ENCODE data around the gene ZSWIM1.

ZSWIM1 gene

GRCh38 chr20:45835329-45835765 is 45.7 kb upstream of the ZSWIM1 start:
- no peak overlapping the region for H3K4me3 ChIP-seq (ENCODE audit: low read length)
- WGBS (ENCODE audit: extremely low coverage, insufficient coverage, low lambda C conversion rate) = no CpG with 5 or more reads among the region's 3 CpGs

GRCh38 chr20:45835825-45836224 is 45.2 kb upstream of the ZSWIM1 start:
- no peak overlapping the region for H2BK5ac ChIP-seq (ENCODE audit: low read length)
- H3K56ac ChIP-seq (ENCODE audit: low read length) = no peak overlapping the region
- H3K23ac ChIP-seq (ENCODE audit: low read length) = no peak overlapping the region
- H3K4me1 ChIP-seq (ENCODE audit: control insufficient read depth, low read depth, low read length) = no peaks in the 10 kb centered on the region
- H2BK120ac ChIP-seq (ENCODE audit: low read depth, low read length) = no peak overlapping the region
- H3K4ac ChIP-seq (ENCODE audit: low read depth, low read length) = no peak overlapping the region
- DNase-seq = no peak
- H3K4me2 ChIP-seq (ENCODE audit: low read length) = no peak overlapping the region
- no peak overlapping the region for H2BK15ac ChIP-seq (replicated peaks; ENCODE audit: low read depth)
- H3K27me3 ChIP-seq (ENCODE audit: insufficient read depth, low read length, poor library complexity) = no peaks in the 10 kb centered on the region
- no peak overlapping the region for H3K18ac ChIP-seq (ENCODE audit: low read length)
- H3K9ac ChIP-seq (ENCODE audit: low read length) = no peak overlapping the region
- no peaks in the 10 kb centered on the region for H3K36me3 ChIP-seq (ENCODE audit: control insufficient read depth, insufficient read depth, low read length)
- H3K79me1 ChIP-seq (ENCODE audit: low read length) = no peaks in the 10 kb centered on the region
- H4K5ac ChIP-seq (ENCODE audit: low read length) = no peak overlapping the region
- no peak overlapping the region for H2AK5ac ChIP-seq (ENCODE audit: low read length)
- H3K27ac ChIP-seq (ENCODE audit: low read depth, low read length) = no peak overlapping the region
- no CpG with 5 or more reads among the region's 5 CpGs for WGBS (ENCODE audit: extremely low coverage, insufficient coverage, low lambda C conversion rate)
- no peaks in the 10 kb centered on the region for H3K79me2 ChIP-seq (ENCODE audit: control insufficient read depth, insufficient read depth, low read length)
- no peak overlapping the region for H3K4me3 ChIP-seq (ENCODE audit: low read length)
- no peak overlapping the region for H4K8ac ChIP-seq (ENCODE audit: low read depth, low read length)

More at GRCh38 chr20:45835329-45835765, 45.7 kb upstream of the ZSWIM1 start:
- Histone ChIP-seq H2AK5ac (ENCODE audit: low read length) (no peak overlapping the region), H3K79me2 (ENCODE audit: control insufficient read depth, insufficient read depth, low read length) (no peaks in the 10 kb centered on the region), H3K27me3 (ENCODE audit: insufficient read depth, low read length, poor library complexity) (no peaks in the 10 kb centered on the region), H3K36me3 (ENCODE audit: control insufficient read depth, insufficient read depth, low read length) (no peaks in the 10 kb centered on the region), H3K9ac (ENCODE audit: low read length) (no peak overlapping the region), H4K5ac (ENCODE audit: low read length) (no peak overlapping the region), H3K4ac (ENCODE audit: low read depth, low read length) (no peak overlapping the region), H2BK5ac (ENCODE audit: low read length) (no peak overlapping the region), H3K4me2 (ENCODE audit: low read length) (no peak overlapping the region), H3K18ac (ENCODE audit: low read length) (no peak overlapping the region), H2BK15ac (replicated peaks; ENCODE audit: low read depth) (no peak overlapping the region), H3K56ac (ENCODE audit: low read length) (no peak overlapping the region), H4K8ac (ENCODE audit: low read depth, low read length) (no peak overlapping the region), H3K4me1 (ENCODE audit: control insufficient read depth, low read depth, low read length) (no peaks in the 10 kb centered on the region), H3K27ac (ENCODE audit: low read depth, low read length) (no peak overlapping the region), H3K79me1 (ENCODE audit: low read length) (no peaks in the 10 kb centered on the region), H3K23ac (ENCODE audit: low read length) (no peak overlapping the region), H2BK120ac (ENCODE audit: low read depth, low read length) (no peak overlapping the region)
- no peak for DNase-seq

GRCh38 chr20:45836841-45837240 is 44.2 kb upstream of the ZSWIM1 start:
- H2BK15ac ChIP-seq (replicated peaks; ENCODE audit: low read depth) = no peak overlapping the region
- no peak overlapping the region for H2BK120ac ChIP-seq (ENCODE audit: low read depth, low read length)
- no peaks in the 10 kb centered on the region for H3K4me1 ChIP-seq (ENCODE audit: control insufficient read depth, low read depth, low read length)
- H3K4ac ChIP-seq (ENCODE audit: low read depth, low read length) = no peak overlapping the region
- no CpG with 5 or more reads among the region's 1 CpG for WGBS (ENCODE audit: extremely low coverage, insufficient coverage, low lambda C conversion rate)
- H3K79me1 ChIP-seq (ENCODE audit: low read length) = no peaks in the 10 kb centered on the region
- no peaks in the 10 kb centered on the region for H3K27me3 ChIP-seq (ENCODE audit: insufficient read depth, low read length, poor library complexity)
- H3K27ac ChIP-seq (ENCODE audit: low read depth, low read length) = no peak overlapping the region
- no peak overlapping the region for H3K4me3 ChIP-seq (ENCODE audit: low read length)
- H4K8ac ChIP-seq (ENCODE audit: low read depth, low read length) = no peak overlapping the region
- H3K4me2 ChIP-seq (ENCODE audit: low read length) = no peak overlapping the region
- H3K56ac ChIP-seq (ENCODE audit: low read length) = no peak overlapping the region
- H3K9ac ChIP-seq (ENCODE audit: low read length) = no peak overlapping the region
- no peak overlapping the region for H3K23ac ChIP-seq (ENCODE audit: low read length)
- H2AK5ac ChIP-seq (ENCODE audit: low read length) = no peak overlapping the region
- H4K5ac ChIP-seq (ENCODE audit: low read length) = no peak overlapping the region
- no peak for DNase-seq
- no peaks in the 10 kb centered on the region for H3K79me2 ChIP-seq (ENCODE audit: control insufficient read depth, insufficient read depth, low read length)
- H2BK5ac ChIP-seq (ENCODE audit: low read length) = no peak overlapping the region
- no peak overlapping the region for H3K18ac ChIP-seq (ENCODE audit: low read length)
- H3K36me3 ChIP-seq (ENCODE audit: control insufficient read depth, insufficient read depth, low read length) = peaks cover 2% of the 10 kb centered on the region

- Histone ChIP-seq H3K56ac (ENCODE audit: low read length) (no peak overlapping the region), H3K79me2 (ENCODE audit: control insufficient read depth, insufficient read depth, low read length) (no peaks in the 10 kb centered on the region), H2BK120ac (ENCODE audit: low read depth, low read length) (no peak overlapping the region), H3K27me3 (ENCODE audit: insufficient read depth, low read length, poor library complexity) (no peaks in the 10 kb centered on the region), H2AK5ac (ENCODE audit: low read length) (no peak overlapping the region), H4K8ac (ENCODE audit: low read depth, low read length) (no peak overlapping the region), H3K79me1 (ENCODE audit: low read length) (no peaks in the 10 kb centered on the region), H3K18ac (ENCODE audit: low read length) (no peak overlapping the region), H4K5ac (ENCODE audit: low read length) (no peak overlapping the region), H3K23ac (ENCODE audit: low read length) (no peak overlapping the region), H3K4me3 (ENCODE audit: low read length) (no peak overlapping the region), H3K4me2 (ENCODE audit: low read length) (no peak overlapping the region), H3K36me3 (ENCODE audit: control insufficient read depth, insufficient read depth, low read length) (peaks cover 2% of the 10 kb centered on the region), H3K27ac (ENCODE audit: low read depth, low read length) (no peak overlapping the region), H3K9ac (ENCODE audit: low read length) (no peak overlapping the region), H3K4me1 (ENCODE audit: control insufficient read depth, low read depth, low read length) (no peaks in the 10 kb centered on the region), H2BK15ac (replicated peaks; ENCODE audit: low read depth) (no peak overlapping the region), H2BK5ac (ENCODE audit: low read length) (no peak overlapping the region), H3K4ac (ENCODE audit: low read depth, low read length) (no peak overlapping the region)
- no peak for DNase-seq
- no CpG with 5 or more reads among the region's 25 CpGs for WGBS (ENCODE audit: extremely low coverage, insufficient coverage, low lambda C conversion rate)
Measured at GRCh38 chr20:45840700-45841198, 40.3 kb upstream of the ZSWIM1 start.

GRCh38 chr20:45841407-45842129 is 39.5 kb upstream of the ZSWIM1 start:
- no peak overlapping the region for H3K4ac ChIP-seq (ENCODE audit: low read depth, low read length)
- no peak overlapping the region for H3K23ac ChIP-seq (ENCODE audit: low read length)
- H3K27ac ChIP-seq (ENCODE audit: low read depth, low read length) = no peak overlapping the region
- H2AK5ac ChIP-seq (ENCODE audit: low read length) = no peak overlapping the region
- no peak overlapping the region for H3K18ac ChIP-seq (ENCODE audit: low read length)
- no peaks in the 10 kb centered on the region for H3K4me1 ChIP-seq (ENCODE audit: control insufficient read depth, low read depth, low read length)
- no peak overlapping the region for H3K4me3 ChIP-seq (ENCODE audit: low read length)
- DNase-seq = no peak
- no peak overlapping the region for H3K56ac ChIP-seq (ENCODE audit: low read length)
- peaks cover 2% of the 10 kb centered on the region for H3K36me3 ChIP-seq (ENCODE audit: control insufficient read depth, insufficient read depth, low read length)
- H2BK120ac ChIP-seq (ENCODE audit: low read depth, low read length) = no peak overlapping the region
- no peak overlapping the region for H2BK5ac ChIP-seq (ENCODE audit: low read length)
- WGBS (ENCODE audit: extremely low coverage, insufficient coverage, low lambda C conversion rate) = no CpG with 5 or more reads among the region's 10 CpGs
- no peak overlapping the region for H4K5ac ChIP-seq (ENCODE audit: low read length)
- H2BK15ac ChIP-seq (replicated peaks; ENCODE audit: low read depth) = no peak overlapping the region
- no peak overlapping the region for H4K8ac ChIP-seq (ENCODE audit: low read depth, low read length)
- H3K79me2 ChIP-seq (ENCODE audit: control insufficient read depth, insufficient read depth, low read length) = no peaks in the 10 kb centered on the region
- no peak overlapping the region for H3K4me2 ChIP-seq (ENCODE audit: low read length)
- no peaks in the 10 kb centered on the region for H3K27me3 ChIP-seq (ENCODE audit: insufficient read depth, low read length, poor library complexity)
- H3K79me1 ChIP-seq (ENCODE audit: low read length) = no peaks in the 10 kb centered on the region
- H3K9ac ChIP-seq (ENCODE audit: low read length) = no peak overlapping the region
